Mesenchymal stem cell (in vitro differentiated cells and primary cell): ENCODE data around the gene ARHGAP12.

Experiments
- DNase-seq: peaks from one replicate; pipeline ENCODE4 v3.0.0-alpha.2; 2013
- H2AFZ ChIP-seq: one replicate; pipeline ENCODE4 v1.6.1; 2013; ENCODE audit warnings: low read depth, mild to moderate bottlenecking, control low read depth, inconsistent platforms, low read length, moderate library complexity
- H2AK5ac ChIP-seq: 2 replicates; pipeline ENCODE4 v1.6.1; 2013; ENCODE audit warnings: low read length, moderate library complexity, mild to moderate bottlenecking, inconsistent platforms; ENCODE audit not compliant: severe bottlenecking
- H2BK120ac ChIP-seq: one replicate; pipeline ENCODE4 v1.6.1; 2013; ENCODE audit warnings: low read depth, mild to moderate bottlenecking, inconsistent platforms, low read length, moderate library complexity
- H2BK12ac ChIP-seq, 2 experiments: one replicate each; pipeline ENCODE4 v1.6.1; 2013; ENCODE audit warnings: inconsistent platforms in 2 of 2, low read length in 2 of 2, mild to moderate bottlenecking in 2 of 2, moderate library complexity in 2 of 2, control low read depth in 1 of 2
- H2BK15ac ChIP-seq: one replicate; pipeline ENCODE4 v1.6.1; 2013; ENCODE audit warnings: mild to moderate bottlenecking, low read depth, inconsistent platforms; ENCODE audit not compliant: poor library complexity, severe bottlenecking
- H2BK5ac ChIP-seq: 2 replicates; pipeline ENCODE4 v1.6.1; 2013; ENCODE audit warnings: low read depth, mild to moderate bottlenecking, low read length, control low read depth, inconsistent platforms; ENCODE audit not compliant: poor library complexity, severe bottlenecking
- H3K14ac ChIP-seq, 2 experiments: one replicate each; pipeline ENCODE4 v1.6.1; 2013; ENCODE audit warnings: inconsistent platforms in 2 of 2, low read length in 2 of 2, control low read depth in 1 of 2, mild to moderate bottlenecking in 1 of 2, moderate library complexity in 1 of 2
- H3K18ac ChIP-seq, 2 experiments: one replicate each; pipeline ENCODE4 v1.6.1; 2013; ENCODE audit warnings: inconsistent platforms in 2 of 2, low read length in 2 of 2, control low read depth in 1 of 2, low read depth in 1 of 2, mild to moderate bottlenecking in 1 of 2
- H3K23ac ChIP-seq, 2 experiments: one replicate each; pipeline ENCODE4 v1.6.1; 2013; ENCODE audit warnings: inconsistent platforms in 2 of 2, low read length in 2 of 2, mild to moderate bottlenecking in 2 of 2, moderate library complexity in 2 of 2, control low read depth in 1 of 2
- H3K27ac ChIP-seq: 2 replicates; pipeline ENCODE4 v1.5.1; 2013; ENCODE audit warnings: mild to moderate bottlenecking, moderate library complexity, low read length, control low read depth, inconsistent platforms; ENCODE audit not compliant: poor library complexity, severe bottlenecking
- H3K27me3 ChIP-seq, 2 experiments: 2 replicates each; pipeline versions ENCODE4 v1.6.1 to v1.7.0; 2013; ENCODE audit warnings: low read length in 2 of 2, mild to moderate bottlenecking in 2 of 2, moderate library complexity in 2 of 2, control low read depth in 1 of 2, inconsistent platforms in 1 of 2; ENCODE audit not compliant: control insufficient read depth in 1 of 2, insufficient read depth in 1 of 2
- H3K36me3 ChIP-seq, 2 experiments: 2 replicates each; pipeline versions ENCODE4 v1.6.1 to v1.7.0; 2013; ENCODE audit warnings: low read length in 2 of 2, control low read depth in 1 of 2, inconsistent platforms in 1 of 2, low read depth in 1 of 2, mild to moderate bottlenecking in 1 of 2; ENCODE audit not compliant: insufficient read depth in 2 of 2, control insufficient read depth in 1 of 2
- H3K4ac ChIP-seq, 2 experiments: one replicate each; pipeline ENCODE4 v1.6.1; 2013; ENCODE audit warnings: inconsistent platforms in 2 of 2, low read length in 2 of 2, mild to moderate bottlenecking in 2 of 2, moderate library complexity in 2 of 2, control low read depth in 1 of 2, low read depth in 1 of 2
- H3K4me1 ChIP-seq: 2 replicates; pipeline ENCODE4 v1.6.1; 2013; ENCODE audit warnings: low read depth, low read length, control low read depth; ENCODE audit not compliant: control insufficient read depth, insufficient read depth
- H3K4me2 ChIP-seq: 2 replicates; pipeline ENCODE4 v1.6.1; 2013; ENCODE audit warnings: low read length, mild to moderate bottlenecking, inconsistent platforms; ENCODE audit not compliant: poor library complexity, severe bottlenecking
- H3K4me3 ChIP-seq, 2 experiments: 2 replicates each; pipeline versions ENCODE4 v1.5.1 to v1.7.0; 2013; ENCODE audit warnings: low read length in 2 of 2, mild to moderate bottlenecking in 2 of 2, control low read depth in 1 of 2, low read depth in 1 of 2; ENCODE audit not compliant: insufficient read depth in 1 of 2
- H3K79me1 ChIP-seq: replicated peaks from 2 replicates; pipeline ENCODE4 v1.6.1; 2013; ENCODE audit warnings: mild to moderate bottlenecking, control low read depth, low read length, inconsistent platforms; ENCODE audit not compliant: poor library complexity, severe bottlenecking
- H3K9ac ChIP-seq: 2 replicates; pipeline ENCODE4 v1.7.0; 2013; ENCODE audit warnings: mild to moderate bottlenecking, low read length, moderate library complexity
- H3K9me3 ChIP-seq: 2 replicates; pipeline ENCODE4 v1.7.0; 2013; ENCODE audit warnings: mild to moderate bottlenecking, low read length; ENCODE audit not compliant: control insufficient read depth
- H4K8ac ChIP-seq: one replicate; pipeline ENCODE4 v1.6.1; 2013; ENCODE audit warnings: inconsistent platforms, mild to moderate bottlenecking, low read length, moderate library complexity
- H4K91ac ChIP-seq: one replicate; pipeline ENCODE4 v1.6.1; 2013; ENCODE audit warnings: mild to moderate bottlenecking, low read length, inconsistent platforms
- WGBS: methylation state at CpG from one replicate; pipeline ENCODE4 v1.1.7; 2013; ENCODE audit warnings: mixed read lengths; 5-methylcytosine and 5-hydroxymethylcytosine counted together

Gene ARHGAP12

DNA sequence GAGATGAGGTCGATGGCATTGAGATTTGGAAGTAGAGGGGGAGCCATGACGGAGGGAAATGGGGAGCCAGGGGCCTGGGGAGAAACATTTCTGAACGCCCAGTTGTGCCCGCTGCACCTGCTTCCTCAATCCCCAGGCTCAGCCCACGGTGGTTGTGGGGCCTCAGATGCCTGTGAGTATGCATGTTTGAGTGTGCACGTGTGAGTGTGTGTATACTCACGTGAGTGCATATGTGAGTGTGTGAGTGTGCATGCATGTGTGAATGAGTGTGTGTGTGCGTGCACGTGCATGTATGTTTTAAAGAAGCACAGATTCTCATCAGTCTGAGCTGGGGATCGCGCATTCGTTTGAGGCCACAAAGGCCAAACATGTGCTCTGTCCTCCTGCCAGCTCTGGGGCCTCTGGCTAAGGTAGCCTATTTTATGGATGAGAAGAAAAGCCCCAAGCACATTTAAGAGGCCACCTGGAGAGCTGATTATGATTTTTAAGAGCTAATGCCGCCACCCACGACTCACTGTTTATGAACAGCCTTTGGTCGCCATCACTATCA is 154.8 kb downstream of the ARHGAP12 start:
- Histone ChIP-seq H3K9me3 (no peaks in the 10 kb centered on the region), H4K8ac (peak overlapping the region; percentile 35), H2BK12ac (no peak overlapping the region), H2BK15ac (no peak overlapping the region), H2BK5ac (no peak overlapping the region), H2AK5ac (no peak overlapping the region), H3K23ac (no peak overlapping the region), H3K79me1 (no peaks in the 10 kb centered on the region), H2BK120ac (no peak overlapping the region), H4K91ac (no peak overlapping the region), H3K27me3 (no peaks in the 10 kb centered on the region), H3K27ac (no peak overlapping the region), H3K18ac (no peak overlapping the region), H3K4me2 (no peak overlapping the region), H3K4me1 (peaks cover 8% of the 10 kb centered on the region), H3K4ac (no peak overlapping the region), H2AFZ (no peak overlapping the region), H3K14ac (no peak overlapping the region), H3K4me3 (no peak overlapping the region), H3K36me3 (no peaks in the 10 kb centered on the region), H3K9ac (no peak overlapping the region)
- 94% methylated on average over 15 of the region's 15 CpGs for WGBS
- no peak for DNase-seq

DNA sequence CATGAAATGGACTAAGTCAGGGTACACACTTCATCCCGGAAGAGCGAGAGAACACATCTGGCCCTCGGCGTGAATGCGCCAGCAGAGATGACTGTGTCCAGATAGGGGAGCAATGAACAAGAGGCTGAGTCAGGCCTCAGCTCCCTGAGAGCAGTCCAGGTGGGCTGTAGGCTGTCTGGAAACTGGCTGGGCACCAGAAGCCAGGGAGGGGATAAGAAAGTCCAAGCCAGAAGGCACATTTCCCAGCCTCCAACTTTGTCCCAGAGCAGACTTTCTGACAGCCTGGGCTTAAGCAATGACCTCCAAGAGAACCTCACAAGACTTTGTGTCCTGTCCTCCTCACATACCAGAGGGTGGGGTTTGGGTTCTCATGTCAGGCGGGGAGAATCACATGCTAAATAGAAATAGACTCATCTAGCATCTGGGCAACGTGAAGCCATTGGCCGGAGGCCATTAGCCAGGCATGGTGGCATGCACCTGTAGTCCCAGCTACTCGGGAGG is 157.2 kb downstream of the ARHGAP12 start:
- Histone ChIP-seq H3K18ac (no peak overlapping the region), H2BK5ac (no peak overlapping the region), H3K4me2 (no peak overlapping the region), H2AFZ (no peak overlapping the region), H3K4ac (no peak overlapping the region), H3K23ac (no peak overlapping the region), H2AK5ac (no peak overlapping the region), H3K4me1 (peaks cover 8% of the 10 kb centered on the region), H2BK15ac (no peak overlapping the region), H3K4me3 (no peak overlapping the region), H4K8ac (no peak overlapping the region), H3K79me1 (no peaks in the 10 kb centered on the region), H3K27ac (no peak overlapping the region), H3K14ac (no peak overlapping the region), H3K9me3 (no peaks in the 10 kb centered on the region), H4K91ac (no peak overlapping the region), H2BK12ac (no peak overlapping the region), H3K9ac (peak overlapping the region; percentile 21), H3K36me3 (no peaks in the 10 kb centered on the region), H2BK120ac (no peak overlapping the region), H3K27me3 (no peaks in the 10 kb centered on the region)
- no peak for DNase-seq
- WGBS, result 90% methylated on average over 9 of the region's 9 CpGs

DNA sequence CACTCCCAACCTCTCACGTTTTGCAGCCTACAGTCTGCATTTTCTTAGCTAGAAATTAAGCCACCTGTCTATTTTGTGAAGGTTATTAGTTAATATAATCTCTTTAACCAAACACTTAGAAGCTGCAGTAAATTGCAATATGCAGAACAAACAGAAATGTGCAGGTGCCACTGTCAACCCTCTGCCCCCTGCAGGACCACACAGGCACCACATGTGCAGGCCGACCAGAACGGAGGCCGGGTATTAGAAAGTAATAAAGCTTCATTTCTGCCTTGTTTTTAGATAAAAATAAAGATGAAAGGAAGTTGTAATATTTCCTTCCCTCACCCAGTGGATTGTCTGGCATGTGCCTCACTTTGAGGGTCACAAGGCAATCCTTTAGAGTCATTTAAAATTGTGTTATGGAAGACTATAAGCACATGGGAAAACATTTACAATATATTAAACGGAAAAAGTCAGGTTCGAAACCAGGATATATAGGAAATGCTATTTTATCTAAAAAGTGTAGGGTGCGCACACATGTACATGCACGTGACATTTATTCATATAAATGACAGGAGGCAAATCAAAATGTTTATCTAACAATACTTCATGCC is 158.2 kb downstream of the ARHGAP12 start:
- Histone ChIP-seq H3K4me1 (peaks cover 8% of the 10 kb centered on the region), H2AFZ (no peak overlapping the region), H3K4me2 (no peak overlapping the region), H3K36me3 (no peaks in the 10 kb centered on the region), H3K27me3 (no peaks in the 10 kb centered on the region), H2BK12ac (no peak overlapping the region), H3K9ac (peak overlapping the region; percentile 21), H2AK5ac (peak overlapping the region; percentile 60), H4K8ac (no peak overlapping the region), H2BK15ac (no peak overlapping the region), H4K91ac (no peak overlapping the region), H2BK5ac (no peak overlapping the region), H3K9me3 (no peaks in the 10 kb centered on the region), H3K14ac (no peak overlapping the region), H3K79me1 (no peaks in the 10 kb centered on the region), H3K27ac (no peak overlapping the region), H3K4ac (no peak overlapping the region), H3K18ac (no peak overlapping the region), H2BK120ac (no peak overlapping the region), H3K4me3 (no peak overlapping the region), H3K23ac (no peak overlapping the region)
- no peak for DNase-seq
- WGBS, result 90% methylated on average over 2 of the region's 8 CpGs

DNA sequence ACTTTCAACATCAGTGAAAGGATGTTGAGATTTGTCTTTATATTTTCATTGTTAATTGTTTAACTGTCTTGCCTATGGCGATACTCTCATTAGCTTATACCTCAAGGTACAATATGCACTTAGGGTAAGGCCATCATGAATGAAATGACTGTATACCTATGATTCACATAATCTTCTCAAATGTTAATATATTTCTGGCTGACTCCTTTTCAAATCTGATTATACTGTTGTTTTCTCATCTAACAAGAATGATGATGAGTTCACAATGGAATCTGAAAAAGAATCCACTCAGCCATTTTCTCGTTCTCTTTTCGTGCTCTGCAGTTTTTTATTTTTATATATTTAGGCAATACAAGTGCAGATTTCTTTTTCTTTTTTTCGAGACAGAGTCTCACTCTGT is 159.1 kb downstream of the ARHGAP12 start:
- no peaks in the 10 kb centered on the region for H3K9me3 ChIP-seq
- no peak overlapping the region for H4K8ac ChIP-seq
- peaks cover 6% of the 10 kb centered on the region for H3K4me1 ChIP-seq
- H3K79me1 ChIP-seq, result no peaks in the 10 kb centered on the region
- H2AK5ac ChIP-seq, result no peak overlapping the region
- no peak overlapping the region for H3K4me2 ChIP-seq
- peak overlapping the region; percentile 89 for H3K27ac ChIP-seq
- WGBS, result 100% methylated on average over 1 of the region's 4 CpGs
- peak; percentile 28 for DNase-seq
- H3K4ac ChIP-seq, result no peak overlapping the region
- no peak overlapping the region for H3K14ac ChIP-seq
- no peak overlapping the region for H2BK5ac ChIP-seq
- no peaks in the 10 kb centered on the region for H3K36me3 ChIP-seq
- H2BK120ac ChIP-seq, result no peak overlapping the region
- no peak overlapping the region for H2AFZ ChIP-seq
- no peak overlapping the region for H3K23ac ChIP-seq
- no peak overlapping the region for H2BK12ac ChIP-seq
- no peak overlapping the region for H4K91ac ChIP-seq
- H3K18ac ChIP-seq, result no peak overlapping the region
- H3K27me3 ChIP-seq, result no peaks in the 10 kb centered on the region
- no peak overlapping the region for H2BK15ac ChIP-seq
- H3K9ac ChIP-seq, result peak overlapping the region; percentile 24
- H3K4me3 ChIP-seq, result no peak overlapping the region
